Adrenal gland (tissue), 5 donors: ENCODE data around the gene PTPRN2.

Source experiments
- CTCF ChIP-seq, 6 experiments: fragments of 450-650 bp in 4 of 6; fragments of 200-600 bp in 2 of 6; sonication (generic) in 1 of 6; IDR thresholded peaks; 1 replicate in 5 of 6; 2 replicates in 1 of 6; pipeline versions ENCODE4 v1.5.1 to v1.8.0; 2016 to 2021; ENCODE audit warnings: antibody characterized with exemption in 6 of 6, mild to moderate bottlenecking in 2 of 6, moderate library complexity in 1 of 6
- POLR2A ChIP-seq, 2 donors: fragments of 450-650 bp; IDR thresholded peaks; one replicate each; pipeline ENCODE4 v1.6.1; 2017; ENCODE audit warnings: antibody characterized with exemption in 2 of 2, mild to moderate bottlenecking in 2 of 2, moderate library complexity in 1 of 2
- donor health status: DM: no; HTN: no; CAD: no.

- TF ChIP-seq CTCF (IDR thresholded peaks at IDR 0.05) (no peak), POLR2A (IDR thresholded peaks at IDR 0.05) (no peak)
Observed at GRCh38 chr7:157928808-157929425, 658.7 kb downstream of the PTPRN2 start.
